ENCODE results near the gene C9orf57. TPM values are rescaled to one million over a fixed set of nuclear protein-coding genes. Genes with fewer than 3 reads are reported as not detected.
A peak's percentile ranks its signal among the peaks of the same experiment; 100 is the strongest.
"Not testable (repeated sequence)": the region's sequence is repeated elsewhere in the genome, so short reads cannot be mapped to it uniquely, and the experiment has no call there.

The C9orf57 gene, protein sequence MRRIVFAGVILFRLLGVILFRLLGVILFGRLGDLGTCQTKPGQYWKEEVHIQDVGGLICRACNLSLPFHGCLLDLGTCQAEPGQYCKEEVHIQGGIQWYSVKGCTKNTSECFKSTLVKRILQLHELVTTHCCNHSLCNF
- total RNA-seq = not detected

DNA sequence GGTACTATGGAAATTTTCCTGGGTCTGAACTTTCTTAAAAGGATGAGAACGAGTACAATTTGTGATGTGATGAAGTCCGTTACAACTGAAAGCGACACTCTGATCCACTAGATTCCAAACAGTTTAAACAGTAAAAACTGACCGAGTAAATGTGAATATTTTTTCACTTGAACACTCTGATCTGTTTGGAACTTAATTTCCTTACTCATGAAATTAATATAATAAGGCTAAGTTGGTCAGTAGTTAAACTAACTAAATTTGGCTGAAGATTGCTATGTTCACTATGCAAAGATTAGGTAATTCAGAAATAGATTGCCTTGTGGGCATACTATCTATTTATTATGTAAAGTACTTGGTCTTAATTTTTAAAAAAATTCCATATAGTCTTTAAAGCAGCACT lies at the start of gene C9orf57:
C9orf57 (minus strand) TSS at position 101 of the 400 bp plus-strand sequence. CDS start 1,282 bp downstream, outside the sequence.
- Histone ChIP-seq H3K9me3 (no peaks in the 10 kb centered on the region), H3K27ac (no peak within 1 kb of the TSS), H3K36me3 (no peaks in the 10 kb centered on the region), H3K4me1 (no peaks in the 10 kb centered on the region), H3K27me3 (no peaks in the 10 kb centered on the region), H3K4me3 (no peak within 1 kb of the TSS)
- TF ChIP-seq, protein P1, sequence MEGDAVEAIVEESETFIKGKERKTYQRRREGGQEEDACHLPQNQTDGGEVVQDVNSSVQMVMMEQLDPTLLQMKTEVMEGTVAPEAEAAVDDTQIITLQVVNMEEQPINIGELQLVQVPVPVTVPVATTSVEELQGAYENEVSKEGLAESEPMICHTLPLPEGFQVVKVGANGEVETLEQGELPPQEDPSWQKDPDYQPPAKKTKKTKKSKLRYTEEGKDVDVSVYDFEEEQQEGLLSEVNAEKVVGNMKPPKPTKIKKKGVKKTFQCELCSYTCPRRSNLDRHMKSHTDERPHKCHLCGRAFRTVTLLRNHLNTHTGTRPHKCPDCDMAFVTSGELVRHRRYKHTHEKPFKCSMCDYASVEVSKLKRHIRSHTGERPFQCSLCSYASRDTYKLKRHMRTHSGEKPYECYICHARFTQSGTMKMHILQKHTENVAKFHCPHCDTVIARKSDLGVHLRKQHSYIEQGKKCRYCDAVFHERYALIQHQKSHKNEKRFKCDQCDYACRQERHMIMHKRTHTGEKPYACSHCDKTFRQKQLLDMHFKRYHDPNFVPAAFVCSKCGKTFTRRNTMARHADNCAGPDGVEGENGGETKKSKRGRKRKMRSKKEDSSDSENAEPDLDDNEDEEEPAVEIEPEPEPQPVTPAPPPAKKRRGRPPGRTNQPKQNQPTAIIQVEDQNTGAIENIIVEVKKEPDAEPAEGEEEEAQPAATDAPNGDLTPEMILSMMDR (IDR thresholded peaks at IDR 0.05) = no peak
- no peak for TF ChIP-seq POLR2A (IDR thresholded peaks at IDR 0.05)
- no peak for DNase-seq

DNA sequence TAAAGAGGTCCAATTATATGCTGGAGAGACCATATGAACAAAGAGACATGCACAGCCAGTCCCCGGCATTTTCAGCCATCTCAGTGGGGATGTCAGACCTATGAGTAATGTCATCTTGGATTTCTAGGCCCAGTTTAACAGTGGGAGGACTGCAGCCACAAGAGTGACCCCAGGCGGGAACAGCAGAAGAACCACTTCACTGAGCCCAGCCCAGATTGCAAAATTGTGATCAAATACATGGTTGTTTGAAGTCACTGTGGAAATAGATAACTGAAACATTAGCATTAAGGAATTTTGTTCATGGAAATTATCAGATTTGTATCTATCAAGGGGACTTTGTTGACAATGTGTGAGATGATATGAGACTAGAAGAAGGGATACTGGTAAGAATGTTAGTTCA lies 42.1 kb upstream of the C9orf57 start:
- Histone ChIP-seq H3K4me3 (no peak overlapping the region), H3K27me3 (no peaks in the 10 kb centered on the region), H3K4me1 (no peaks in the 10 kb centered on the region), H3K27ac (no peak overlapping the region), H3K9me3 (no peaks in the 10 kb centered on the region), H3K36me3 (no peaks in the 10 kb centered on the region)
- no peak for DNase-seq
- TF ChIP-seq POLR2A (IDR thresholded peaks at IDR 0.05) = no peak
- TF ChIP-seq, protein P1 (IDR thresholded peaks at IDR 0.05) = no peak

DNA sequence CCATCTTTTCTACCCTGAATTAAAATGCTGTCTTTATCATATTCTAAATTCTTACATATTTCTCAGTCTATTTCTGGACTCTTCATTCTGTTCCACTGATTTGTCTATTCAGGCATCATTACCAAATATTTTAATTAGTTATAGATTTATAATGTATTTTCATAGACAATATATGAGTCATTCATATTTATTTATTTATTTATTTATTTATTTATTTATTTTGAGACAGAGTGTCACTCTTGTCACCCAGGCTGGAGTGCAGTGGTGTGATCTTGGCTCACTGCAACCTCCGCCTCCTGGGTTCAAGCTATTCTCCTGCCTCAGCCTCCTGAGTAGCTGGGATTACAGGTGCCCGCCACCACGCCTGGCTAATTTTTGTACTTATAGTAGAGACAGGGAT lies 35.1 kb upstream of the C9orf57 start:
- H3K27ac ChIP-seq, H3K27me3 ChIP-seq, H3K4me3 ChIP-seq, H3K9me3 ChIP-seq, DNase-seq, H3K4me1 ChIP-seq, H3K36me3 ChIP-seq: not testable (repeated sequence)

DNA sequence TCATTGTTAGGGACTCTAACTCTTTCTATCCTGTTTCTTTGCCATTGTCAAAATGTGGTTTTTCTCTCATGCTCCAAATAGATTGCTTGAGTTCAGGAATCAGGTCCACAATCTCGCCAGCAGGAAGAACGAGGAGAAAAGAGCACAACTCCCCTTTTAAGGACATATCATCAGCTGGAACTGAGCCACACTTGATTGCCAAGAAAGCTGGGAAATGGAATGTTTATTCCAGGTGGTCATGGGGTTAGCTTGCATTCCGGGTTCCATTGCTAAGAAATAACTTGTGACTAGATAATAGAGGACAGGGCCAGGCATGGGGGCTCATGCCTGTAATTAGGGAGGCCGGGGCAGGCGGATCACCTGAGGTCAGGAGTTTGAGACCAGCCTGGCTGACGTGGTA lies 32.4 kb upstream of the C9orf57 start:
- H3K27ac ChIP-seq = no peak overlapping the region
- no peaks in the 10 kb centered on the region for H3K4me1 ChIP-seq
- no peak for DNase-seq
- H3K27me3 ChIP-seq = no peaks in the 10 kb centered on the region
- no peaks in the 10 kb centered on the region for H3K36me3 ChIP-seq
- H3K9me3 ChIP-seq = no peaks in the 10 kb centered on the region
- H3K4me3 ChIP-seq = no peak overlapping the region
- no peak for TF ChIP-seq POLR2A (IDR thresholded peaks at IDR 0.05)
- TF ChIP-seq, protein P1 (IDR thresholded peaks at IDR 0.05) = no peak

DNA sequence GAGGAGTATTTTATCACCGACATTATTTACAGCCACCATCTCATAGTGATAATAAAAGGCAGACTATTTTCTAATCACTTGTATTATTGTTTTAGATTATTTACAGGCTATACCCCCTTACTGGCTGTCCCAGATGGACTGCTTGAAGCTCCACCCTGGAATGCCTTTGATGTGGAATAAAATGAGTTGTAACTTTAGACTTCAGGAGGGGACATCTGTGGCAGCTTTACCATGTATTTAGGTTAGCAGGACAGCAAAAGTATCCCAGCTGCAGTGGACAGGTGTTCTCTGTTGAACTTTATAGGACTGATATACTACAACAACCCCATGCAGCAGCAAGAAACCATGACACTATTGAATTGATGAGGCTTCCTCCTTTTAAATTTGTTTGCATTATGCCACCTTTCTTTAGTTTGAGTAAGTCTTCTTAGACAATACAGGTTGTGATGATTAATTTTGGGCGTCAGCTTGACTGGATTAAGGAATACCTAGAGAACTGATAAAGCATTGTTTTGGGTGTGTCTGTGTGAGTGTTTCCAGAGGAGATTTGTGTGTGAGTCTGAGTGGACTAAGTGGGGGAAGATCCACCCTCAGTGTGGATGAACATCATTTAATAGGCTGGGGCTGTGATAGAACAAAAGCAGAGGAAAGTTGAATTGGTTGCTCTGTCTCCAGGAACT lies 29.2 kb upstream of the C9orf57 start:
- DNase-seq = no peak
- Histone ChIP-seq H3K4me1 (no peaks in the 10 kb centered on the region), H3K9me3 (no peaks in the 10 kb centered on the region), H3K4me3 (no peak overlapping the region), H3K27ac (peak overlapping the region in 1 of 4 donors; percentile 31), H3K27me3 (no peaks in the 10 kb centered on the region), H3K36me3 (no peaks in the 10 kb centered on the region)
- TF ChIP-seq, protein P1 (IDR thresholded peaks at IDR 0.05) = no peak
- no peak for TF ChIP-seq POLR2A (IDR thresholded peaks at IDR 0.05)

DNA sequence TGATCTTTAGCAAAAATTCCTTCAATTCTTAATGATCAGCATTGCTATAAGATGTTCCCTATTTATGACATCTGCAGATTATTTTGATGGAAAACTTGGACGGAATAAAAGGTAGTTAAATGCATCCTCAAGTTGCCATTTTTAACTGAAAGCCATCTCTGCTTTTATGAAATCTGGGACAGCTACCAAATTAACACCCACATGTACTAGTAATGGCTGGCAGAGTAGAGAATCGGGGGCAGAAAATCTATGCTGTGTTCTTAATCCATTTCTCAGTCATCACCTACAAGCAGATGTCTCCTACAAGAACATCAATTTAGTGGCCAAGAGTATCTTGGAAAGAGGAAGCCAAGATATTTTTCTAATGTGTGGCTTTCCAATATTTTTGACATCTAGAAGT lies 22.1 kb upstream of the C9orf57 start:
- no peak for DNase-seq
- TF ChIP-seq, protein P1 (IDR thresholded peaks at IDR 0.05) = no peak
- no peak for TF ChIP-seq POLR2A (IDR thresholded peaks at IDR 0.05)

DNA sequence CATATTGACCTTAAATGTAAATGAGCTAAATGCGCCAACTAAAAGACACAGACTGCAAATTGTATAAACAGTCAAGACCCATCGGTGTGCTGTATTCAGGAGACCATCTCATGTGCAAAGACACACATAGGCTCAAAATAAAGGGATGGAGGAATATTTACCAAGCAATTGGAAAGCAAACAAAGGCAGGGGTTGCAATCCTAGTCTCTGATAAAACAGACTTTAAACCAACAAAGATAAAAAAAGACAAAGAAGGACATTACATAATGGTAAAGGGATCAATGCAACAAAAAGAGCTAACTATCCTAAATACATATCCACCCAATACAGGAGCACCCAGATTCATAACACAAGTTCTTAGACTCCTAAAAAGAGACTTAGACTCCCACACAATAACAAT lies 14.3 kb upstream of the C9orf57 start:
- H3K27me3 ChIP-seq, H3K36me3 ChIP-seq, H3K4me1 ChIP-seq, H3K4me3 ChIP-seq, H3K27ac ChIP-seq, DNase-seq, H3K9me3 ChIP-seq: not testable (repeated sequence)

More for the DNA sequence above, 22.1 kb upstream of the C9orf57 start:
- Histone ChIP-seq H3K36me3 (no peaks in the 10 kb centered on the region), H3K4me3 (no peak overlapping the region), H3K27ac (no peak overlapping the region), H3K27me3 (no peaks in the 10 kb centered on the region), H3K9me3 (no peaks in the 10 kb centered on the region), H3K4me1 (no peaks in the 10 kb centered on the region)
